Measurements from ENCODE around the gene LY6G5B. TPM values are rescaled to one million over a fixed set of nuclear protein-coding genes. Genes with fewer than 3 reads are reported as not detected.

Gene LY6G5B
- total and polyA plus RNA-seq, 12 donors, result 0.48 to 13.4 (median 4.7) TPM

DNA sequence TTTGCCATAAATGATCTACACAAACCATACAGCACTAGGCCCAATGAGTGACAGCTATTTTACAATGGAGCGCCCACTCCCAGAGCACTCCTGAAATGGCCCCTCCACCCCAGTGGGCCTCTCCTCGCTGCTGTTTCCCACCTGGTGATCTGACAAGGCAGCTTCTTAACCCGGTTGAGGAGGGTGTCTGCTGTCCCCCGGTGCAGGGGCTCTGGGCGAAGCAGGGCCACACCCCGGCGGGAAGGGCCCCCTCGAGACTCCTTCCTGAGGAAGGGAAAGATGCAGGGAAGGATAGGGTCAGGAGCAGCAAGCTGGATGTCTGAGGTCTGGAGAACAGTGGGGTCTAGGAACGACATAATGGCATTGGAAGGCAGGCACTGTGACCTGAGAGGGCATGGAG, 23.1 kb downstream of the LY6G5B start:
- TF ChIP-seq POLR2A (IDR thresholded peaks at IDR 0.05), result no peak
- no peak for DNase-seq
- no peaks in the 10 kb centered on the region for H3K27me3 ChIP-seq
- peaks cover 0 to 99% of the 10 kb centered on the region in 2 donors for H3K36me3 ChIP-seq (replicated peaks in 1 of 2)
- no peak overlapping the region for H3K4me3 ChIP-seq
- no peak overlapping the region for H3K27ac ChIP-seq
- no peaks in the 10 kb centered on the region for H3K9me3 ChIP-seq (replicated peaks in 1 of 3)
- WGBS, 4 donors, result 87 to 93% (median 89%) methylated on average over 9 of the region's 9 CpGs
- intact Hi-C loops (cut with DNase I), result no loop called here
- no peaks in the 10 kb centered on the region for H3K4me1 ChIP-seq (replicated peaks in 1 of 2)

DNA sequence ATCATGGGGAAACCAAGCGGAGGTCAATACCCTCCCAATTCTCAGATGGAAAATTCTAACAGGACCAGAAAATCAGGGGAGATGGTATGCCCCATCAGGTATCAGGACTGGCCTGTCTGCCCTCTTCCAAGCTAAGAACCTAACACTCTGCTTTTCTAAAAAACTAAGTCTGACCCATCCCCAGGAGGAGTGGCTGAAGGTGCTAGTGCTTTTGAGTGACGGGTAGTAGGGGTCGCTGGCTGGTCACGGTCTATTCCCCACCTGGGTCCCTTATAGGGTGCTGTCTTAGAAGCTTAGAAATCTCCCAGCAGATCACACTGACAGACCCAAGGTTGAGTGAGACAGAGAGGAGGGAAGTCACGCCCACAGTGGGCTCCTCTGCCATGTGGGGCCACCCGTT, 23.8 kb downstream of the LY6G5B start:
- no peak overlapping the region for H3K4me3 ChIP-seq
- TF ChIP-seq POLR2A (IDR thresholded peaks at IDR 0.05), result no peak
- TF ChIP-seq, protein P1, sequence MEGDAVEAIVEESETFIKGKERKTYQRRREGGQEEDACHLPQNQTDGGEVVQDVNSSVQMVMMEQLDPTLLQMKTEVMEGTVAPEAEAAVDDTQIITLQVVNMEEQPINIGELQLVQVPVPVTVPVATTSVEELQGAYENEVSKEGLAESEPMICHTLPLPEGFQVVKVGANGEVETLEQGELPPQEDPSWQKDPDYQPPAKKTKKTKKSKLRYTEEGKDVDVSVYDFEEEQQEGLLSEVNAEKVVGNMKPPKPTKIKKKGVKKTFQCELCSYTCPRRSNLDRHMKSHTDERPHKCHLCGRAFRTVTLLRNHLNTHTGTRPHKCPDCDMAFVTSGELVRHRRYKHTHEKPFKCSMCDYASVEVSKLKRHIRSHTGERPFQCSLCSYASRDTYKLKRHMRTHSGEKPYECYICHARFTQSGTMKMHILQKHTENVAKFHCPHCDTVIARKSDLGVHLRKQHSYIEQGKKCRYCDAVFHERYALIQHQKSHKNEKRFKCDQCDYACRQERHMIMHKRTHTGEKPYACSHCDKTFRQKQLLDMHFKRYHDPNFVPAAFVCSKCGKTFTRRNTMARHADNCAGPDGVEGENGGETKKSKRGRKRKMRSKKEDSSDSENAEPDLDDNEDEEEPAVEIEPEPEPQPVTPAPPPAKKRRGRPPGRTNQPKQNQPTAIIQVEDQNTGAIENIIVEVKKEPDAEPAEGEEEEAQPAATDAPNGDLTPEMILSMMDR (IDR thresholded peaks at IDR 0.05), result no peak
- no peak for DNase-seq
- WGBS, 4 donors, result 88 to 100% (median 91%) methylated on average over 2 to 6 of the region's 6 CpGs
- no peaks in the 10 kb centered on the region for H3K27me3 ChIP-seq
- no peak overlapping the region for H3K27ac ChIP-seq
- no peaks in the 10 kb centered on the region for H3K4me1 ChIP-seq (replicated peaks in 1 of 2)
- intact Hi-C loops (cut with DNase I), result no loop called here
- peaks cover 0 to 94% of the 10 kb centered on the region in 2 donors for H3K36me3 ChIP-seq (replicated peaks in 1 of 2)
- no peaks in the 10 kb centered on the region for H3K9me3 ChIP-seq (replicated peaks in 1 of 3)

DNA sequence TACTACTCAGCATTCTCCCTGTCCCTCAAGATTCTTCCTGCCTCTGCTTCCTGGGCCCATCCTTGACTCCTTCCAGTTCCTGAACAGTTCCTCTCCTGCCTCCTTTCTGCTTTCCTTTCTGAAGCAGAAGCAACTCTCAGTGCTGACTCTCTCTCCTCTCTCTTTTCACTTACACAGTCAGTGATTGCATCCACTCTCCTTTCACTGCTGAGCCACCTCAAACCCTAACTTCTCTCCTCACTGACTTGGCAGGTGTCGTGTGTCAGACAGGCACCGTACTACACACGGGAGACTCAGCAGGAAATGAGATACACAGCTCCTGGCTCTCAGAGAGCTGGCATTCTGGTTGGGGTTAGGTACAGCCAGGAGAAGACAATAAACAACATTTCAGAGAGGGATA, 27.8 kb downstream of the LY6G5B start:
- no peaks in the 10 kb centered on the region for H3K27me3 ChIP-seq
- H3K4me1 ChIP-seq (replicated peaks in 1 of 2), result peaks cover 8 to 20% of the 10 kb centered on the region in 2 donors
- H3K36me3 ChIP-seq (replicated peaks in 1 of 2), result peaks cover 0 to 69% of the 10 kb centered on the region in 2 donors
- intact Hi-C loops (cut with DNase I), result no loop called here
- H3K4me3 ChIP-seq, result no peak overlapping the region
- H3K9me3 ChIP-seq (replicated peaks in 1 of 3), result no peaks in the 10 kb centered on the region
- TF ChIP-seq, protein P1 (IDR thresholded peaks at IDR 0.05), result no peak
- no peak for TF ChIP-seq POLR2A (IDR thresholded peaks at IDR 0.05)
- no peak overlapping the region for H3K27ac ChIP-seq
- DNase-seq, result no peak
- 65 to 67% (median 66%) methylated on average over 3 of the region's 3 CpGs for WGBS, 4 donors

DNA sequence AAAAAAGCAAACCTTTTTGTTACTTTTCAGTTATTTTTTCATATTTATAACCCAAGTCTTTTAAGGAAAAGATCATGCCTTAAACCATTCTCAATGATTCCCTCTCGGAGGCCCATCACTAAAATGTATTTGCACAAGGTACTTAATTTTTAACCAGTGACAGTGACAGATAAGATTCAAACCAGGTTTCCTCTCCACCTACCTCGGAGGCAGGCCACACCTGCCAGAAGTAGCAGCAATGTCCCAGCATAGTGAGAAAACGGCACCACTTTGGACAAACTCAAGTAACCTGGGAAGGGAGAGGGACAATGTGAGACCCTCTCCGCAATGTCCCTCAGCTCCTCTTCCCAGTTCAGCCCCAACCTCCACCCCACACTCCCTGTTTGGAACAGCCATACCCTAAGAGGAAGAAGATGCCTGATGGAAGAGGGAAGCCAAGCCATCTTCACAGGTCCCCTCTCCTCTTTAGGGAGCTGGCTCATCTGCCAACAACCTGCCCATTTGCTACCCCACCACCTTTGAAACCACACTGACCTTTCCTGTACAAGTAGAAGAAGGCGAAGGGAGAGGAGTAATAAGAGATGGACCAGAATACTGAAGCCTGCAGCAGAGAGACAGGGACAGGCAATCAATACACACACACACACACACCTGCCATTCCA, 31.1 kb downstream of the LY6G5B start:
- WGBS, 4 donors, result 89 to 94% (median 91%) methylated on average over 5 of the region's 5 CpGs
- no peak for DNase-seq
- no peak overlapping the region for H3K4me3 ChIP-seq
- no peaks in the 10 kb centered on the region for H3K9me3 ChIP-seq (replicated peaks in 1 of 3)
- TF ChIP-seq, protein P1 (IDR thresholded peaks at IDR 0.05), result no peak
- TF ChIP-seq POLR2A (IDR thresholded peaks at IDR 0.05), result no peak
- no peaks in the 10 kb centered on the region for H3K27me3 ChIP-seq
- H3K4me1 ChIP-seq (replicated peaks in 1 of 2), result peaks cover 8 to 25% of the 10 kb centered on the region in 2 donors
- intact Hi-C loops (cut with DNase I), result no loop called here
- peaks cover 0 to 37% of the 10 kb centered on the region in 2 donors for H3K36me3 ChIP-seq (replicated peaks in 1 of 2)
- no peak overlapping the region for H3K27ac ChIP-seq

Data from adrenal gland (tissue), 12 donors.